D721Med (cell line): ENCODE results near the gene SPATA16.

Experiments
- DNase-seq: peaks from one replicate; pipeline ENCODE4 v3.0.0; 2011; ENCODE audit warnings: low spot score; ENCODE audit not compliant: insufficient read length
- FAIRE-seq: peaks from 2 replicates; lab custom pipeline; 2011; peaks lifted over from hg19 to GRCh38; lab: Jason Lieb, UNC
- TF ChIP-seq, protein P1 (sequence below): IDR thresholded peaks from 2 replicates; pipeline ENCODE4 v1.5.1; 2012; ENCODE audit warnings: mild to moderate bottlenecking, control low read depth; ENCODE audit not compliant: insufficient read depth; ENCODE audit errors: missing control alignments

The SPATA16 gene

DNA sequence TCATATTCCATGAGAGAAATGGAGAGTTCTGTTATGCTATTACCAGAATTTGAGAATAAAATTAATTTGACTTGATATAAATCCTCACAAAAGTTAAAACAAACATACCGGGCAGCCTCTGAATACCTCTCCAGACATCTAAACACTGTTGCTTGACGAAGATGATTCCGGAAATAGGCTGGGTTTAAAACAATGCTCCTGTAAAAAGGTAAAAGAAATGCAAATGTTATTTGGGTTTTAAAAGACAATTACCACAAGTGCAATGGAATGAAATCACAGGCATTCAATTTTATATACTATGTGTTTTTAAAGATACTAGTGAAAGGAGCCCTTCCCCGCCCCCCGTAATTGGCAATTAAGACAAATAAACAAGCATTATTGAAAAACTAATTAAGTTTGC lies 121.7 kb downstream of the SPATA16 start:
- DNase-seq (no peak), FAIRE-seq (no peak)
- TF ChIP-seq, protein P1, sequence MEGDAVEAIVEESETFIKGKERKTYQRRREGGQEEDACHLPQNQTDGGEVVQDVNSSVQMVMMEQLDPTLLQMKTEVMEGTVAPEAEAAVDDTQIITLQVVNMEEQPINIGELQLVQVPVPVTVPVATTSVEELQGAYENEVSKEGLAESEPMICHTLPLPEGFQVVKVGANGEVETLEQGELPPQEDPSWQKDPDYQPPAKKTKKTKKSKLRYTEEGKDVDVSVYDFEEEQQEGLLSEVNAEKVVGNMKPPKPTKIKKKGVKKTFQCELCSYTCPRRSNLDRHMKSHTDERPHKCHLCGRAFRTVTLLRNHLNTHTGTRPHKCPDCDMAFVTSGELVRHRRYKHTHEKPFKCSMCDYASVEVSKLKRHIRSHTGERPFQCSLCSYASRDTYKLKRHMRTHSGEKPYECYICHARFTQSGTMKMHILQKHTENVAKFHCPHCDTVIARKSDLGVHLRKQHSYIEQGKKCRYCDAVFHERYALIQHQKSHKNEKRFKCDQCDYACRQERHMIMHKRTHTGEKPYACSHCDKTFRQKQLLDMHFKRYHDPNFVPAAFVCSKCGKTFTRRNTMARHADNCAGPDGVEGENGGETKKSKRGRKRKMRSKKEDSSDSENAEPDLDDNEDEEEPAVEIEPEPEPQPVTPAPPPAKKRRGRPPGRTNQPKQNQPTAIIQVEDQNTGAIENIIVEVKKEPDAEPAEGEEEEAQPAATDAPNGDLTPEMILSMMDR: no peak

DNA sequence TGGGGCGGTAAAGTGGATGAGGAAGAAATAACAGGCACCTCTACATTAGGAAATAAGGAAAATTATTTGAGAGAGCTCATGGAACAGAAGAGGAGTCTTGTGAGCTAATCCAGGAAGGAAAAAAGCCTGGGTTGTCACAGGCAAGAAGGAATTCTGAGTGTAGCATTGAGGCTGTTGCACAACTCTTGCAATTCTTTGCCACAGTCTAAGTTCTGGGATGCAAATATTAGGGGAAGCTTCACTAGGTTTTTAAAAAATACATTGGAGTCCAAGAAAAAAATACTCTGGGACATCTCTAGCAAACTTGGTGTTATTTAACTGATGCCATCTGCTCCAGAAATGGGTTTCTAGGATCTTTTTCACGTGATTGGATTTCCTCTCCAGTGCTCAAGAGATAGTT lies 122.3 kb downstream of the SPATA16 start:
- no peak for DNase-seq
- FAIRE-seq: no peak
- TF ChIP-seq, protein P1: no peak

DNA sequence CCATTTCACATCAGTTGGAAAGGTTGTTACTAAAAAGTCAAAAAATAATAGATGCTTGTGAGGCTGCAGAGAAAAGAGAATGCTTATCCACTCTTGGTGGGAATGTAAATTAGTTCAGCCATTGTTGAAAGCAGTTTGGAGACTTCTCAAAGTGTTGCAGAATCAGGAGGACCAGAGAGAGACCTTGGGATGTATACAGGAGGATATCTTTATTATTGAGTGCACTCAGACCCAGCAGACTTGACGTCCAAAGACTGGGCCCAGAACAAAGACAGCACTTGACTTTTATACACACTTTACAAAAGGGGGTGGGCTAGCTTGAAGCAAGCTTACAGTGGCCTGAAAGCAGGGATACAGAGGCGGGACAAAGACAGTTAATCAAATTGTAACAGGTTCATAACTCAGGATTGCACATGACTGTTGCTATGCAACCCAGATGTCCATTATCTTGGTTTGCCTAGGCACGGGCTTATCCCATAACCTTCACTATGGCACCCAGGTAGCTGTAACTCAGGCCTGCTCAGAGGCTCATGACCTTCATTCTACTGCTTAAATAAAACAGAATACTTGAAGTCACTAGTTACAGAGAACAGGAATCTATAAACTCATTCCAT lies 127.7 kb downstream of the SPATA16 start:
- TF ChIP-seq, protein P1: no peak
- DNase-seq (no peak), FAIRE-seq (no peak)

DNA sequence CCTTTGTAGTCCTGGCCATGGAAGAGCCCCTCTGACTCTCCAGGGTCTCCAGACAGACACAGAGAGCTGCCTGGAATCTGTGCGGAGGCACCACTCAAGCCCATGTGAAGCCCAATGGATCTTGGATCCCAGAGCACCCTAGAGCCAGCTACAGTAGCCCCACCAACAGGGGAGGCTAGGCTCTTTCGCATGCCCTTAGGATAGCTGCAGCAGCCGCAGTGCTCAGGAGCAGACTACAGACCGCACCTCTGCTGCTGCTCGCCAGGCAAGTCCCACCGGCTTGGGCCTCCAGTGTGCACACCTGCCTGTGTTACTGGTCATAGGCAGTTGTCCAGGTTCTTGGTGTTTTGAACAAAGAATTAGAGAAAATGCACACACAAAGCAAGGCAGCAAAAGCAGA lies 131.6 kb downstream of the SPATA16 start:
- TF ChIP-seq, protein P1: no peak
- DNase-seq (no peak), FAIRE-seq (no peak)

DNA sequence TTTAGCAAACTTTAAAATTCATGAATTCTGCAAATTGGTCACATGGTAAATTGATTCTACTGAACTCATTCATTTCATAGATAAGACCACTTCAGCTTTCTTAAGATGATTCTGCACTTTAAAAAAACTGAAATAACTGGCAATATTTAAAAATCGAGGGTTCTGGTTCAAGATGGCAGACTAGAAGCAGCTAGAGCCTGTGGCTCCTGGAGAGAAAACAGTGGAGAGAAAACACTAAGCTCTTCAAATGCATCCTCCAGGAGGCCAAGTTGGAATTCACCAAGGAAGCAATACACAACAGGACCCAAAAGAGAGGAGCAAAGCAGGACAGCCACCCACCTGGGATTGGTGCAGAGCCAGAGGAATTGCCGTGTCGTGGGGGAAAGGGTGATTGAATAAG lies 132.1 kb downstream of the SPATA16 start:
- DNase-seq (no peak), FAIRE-seq (no peak)
- TF ChIP-seq, protein P1: no peak

- FAIRE-seq: no peak
- TF ChIP-seq, protein P1: no peak
- DNase-seq: no peak
These were observed 133.8 kb downstream of the SPATA16 start for GRCh38 chr3:173007079-173007723.

DNA sequence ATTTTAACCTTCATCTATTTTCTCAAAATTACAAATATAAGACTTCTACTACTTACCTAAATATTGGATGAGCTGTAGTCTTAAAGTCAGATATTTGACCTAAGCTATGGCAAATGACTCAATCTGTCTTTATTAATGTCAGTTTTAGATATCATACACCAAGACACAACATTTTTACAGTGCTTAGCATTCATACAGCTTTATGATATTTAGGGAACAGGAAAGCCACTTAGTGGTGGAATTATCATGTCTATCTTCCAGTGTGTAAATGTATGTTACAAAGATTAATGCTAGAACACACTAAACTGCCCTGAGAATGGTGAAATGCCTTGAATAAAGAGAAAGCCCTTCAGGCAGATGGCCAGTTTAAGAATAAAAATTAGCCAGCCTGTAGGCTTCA lies 135.0 kb downstream of the SPATA16 start:
- FAIRE-seq (no peak), DNase-seq (no peak)
- TF ChIP-seq, protein P1: no peak
